GM21423 (cell line): Measurements from ENCODE around the gene LHFPL6.
"Not testable (repeated sequence)": the region's sequence is repeated elsewhere in the genome, so short reads cannot be mapped to it uniquely, and the experiment has no call there.

Source experiments
- ATAC-seq: cut with Tn5 transposase; IDR thresholded peaks from one replicate; pipeline ENCODE4 v1.9.1; 2021; ENCODE audit warnings: mild to moderate bottlenecking, moderate library complexity; ENCODE audit not compliant: unreplicated experiment

The LHFPL6 gene

GRCh38 chr13:39364947-39365468, 238.0 kb downstream of the LHFPL6 start:
- ATAC-seq = no peak

- ATAC-seq = no peak
Observed at GRCh38 chr13:39363382-39363772, 239.6 kb downstream of the LHFPL6 start.

- no peak for ATAC-seq
Observed at GRCh38 chr13:39362652-39363381, 240.2 kb downstream of the LHFPL6 start.

GRCh38 chr13:39353988-39354387, 249.0 kb downstream of the LHFPL6 start:
- ATAC-seq = no peak

GRCh38 chr13:39350461-39350881, 252.5 kb downstream of the LHFPL6 start:
- ATAC-seq = no peak

GRCh38 chr13:39349391-39349960, 253.5 kb downstream of the LHFPL6 start:
- no peak for ATAC-seq

- ATAC-seq = no peak
Observed at GRCh38 chr13:39347926-39348901, 254.8 kb downstream of the LHFPL6 start.

- ATAC-seq = no peak
Observed at GRCh38 chr13:39345982-39346381, 257.0 kb downstream of the LHFPL6 start.

- ATAC-seq = no peak
Observed at GRCh38 chr13:39341251-39341650, 261.7 kb downstream of the LHFPL6 start.

- not testable (repeated sequence) for ATAC-seq
Observed at GRCh38 chr13:39338114-39338513, 264.9 kb downstream of the LHFPL6 start.

GRCh38 chr13:39336937-39337336, 266.1 kb downstream of the LHFPL6 start:
- ATAC-seq = no peak

- no peak for ATAC-seq
Observed at GRCh38 chr13:39336207-39336606, 266.8 kb downstream of the LHFPL6 start.

- no peak for ATAC-seq
Observed at GRCh38 chr13:39335721-39336120, 267.3 kb downstream of the LHFPL6 start.

GRCh38 chr13:39330504-39330903, 272.5 kb downstream of the LHFPL6 start:
- ATAC-seq = no peak

GRCh38 chr13:39329182-39329639, 273.8 kb downstream of the LHFPL6 start:
- ATAC-seq = no peak

GRCh38 chr13:39327172-39327479, 275.9 kb downstream of the LHFPL6 start:
- no peak for ATAC-seq

GRCh38 chr13:39326469-39327171, 276.4 kb downstream of the LHFPL6 start:
- ATAC-seq = no peak

- ATAC-seq = no peak
Observed at GRCh38 chr13:39324806-39325311, 278.1 kb downstream of the LHFPL6 start.

GRCh38 chr13:39322836-39323585, 280.0 kb downstream of the LHFPL6 start:
- ATAC-seq = no peak

GRCh38 chr13:39321574-39321973, 281.4 kb downstream of the LHFPL6 start:
- ATAC-seq = no peak
